Measurements from ENCODE around the gene CHST3. TPM values are rescaled to one million over a fixed set of nuclear protein-coding genes. Genes with fewer than 3 reads are reported as not detected.
"Not testable (repeated sequence)": the region's sequence is repeated elsewhere in the genome, so short reads cannot be mapped to it uniquely, and the experiment has no call there.

CHST3 gene
- total RNA-seq, 2 experiments from 2014 or later: 0.21 TPM

GRCh38 chr10:72019085-72019876 is 55.1 kb downstream of the CHST3 start:
- ChIA-PET CTCF (no interaction called here), POLR2A (interaction anchor here (0.6 kb wide), 1 partner anchor 140 kb away, joined by 9 read pairs; no protein-coding TSS in a partner anchor)

GRCh38 chr10:72020914-72021809 is 57.0 kb downstream of the CHST3 start:
- POLR2A ChIA-PET: interaction anchor here (0.6 kb wide), 1 partner anchor 656 kb away, joined by 7 read pairs; no protein-coding TSS in a partner anchor
- CTCF ChIA-PET: no interaction called here

GRCh38 chr10:72022228-72022627 is 58.0 kb downstream of the CHST3 start:
- POLR2A ChIA-PET: no interaction called here
- CTCF ChIA-PET: no interaction called here

GRCh38 chr10:72024596-72024995 is 60.4 kb downstream of the CHST3 start:
- ChIA-PET POLR2A (no interaction called here), CTCF (no interaction called here)

GRCh38 chr10:72025400-72025799 is 61.2 kb downstream of the CHST3 start:
- ChIA-PET POLR2A (no interaction called here), CTCF (no interaction called here)

- POLR2A ChIA-PET: no interaction called here
- CTCF ChIA-PET: interaction anchor here (0.9 kb wide), 1 partner anchor 129 kb away, joined by 3 read pairs; no protein-coding TSS in a partner anchor
These were observed 61.6 kb downstream of the CHST3 start for GRCh38 chr10:72025832-72026231.

GRCh38 chr10:72026278-72027111 is 62.3 kb downstream of the CHST3 start:
- POLR2A ChIA-PET: no interaction called here
- CTCF ChIA-PET: interaction anchor here (0.5 to 0.9 kb wide), 2 partner anchors 56 to 130 kb away, joined by 3 to 4 read pairs; no protein-coding TSS in a partner anchor

GRCh38 chr10:72027498-72027897 is 63.3 kb downstream of the CHST3 start:
- POLR2A ChIA-PET: no interaction called here
- CTCF ChIA-PET: no interaction called here

- POLR2A ChIA-PET: no interaction called here
- CTCF ChIA-PET: no interaction called here
These were observed 65.2 kb downstream of the CHST3 start for GRCh38 chr10:72029414-72029813.

- ChIA-PET CTCF (interaction anchor here (0.6 to 1.0 kb wide), 2 partner anchors 18 to 420 kb away, joined by 3 to 5 read pairs; no protein-coding TSS in a partner anchor), POLR2A (no interaction called here)
These were observed 66.8 kb downstream of the CHST3 start for GRCh38 chr10:72030762-72031543.

- CTCF ChIA-PET: interaction anchor here (1.0 kb wide), 1 partner anchor 17 kb away, joined by 3 read pairs; no protein-coding TSS in a partner anchor
- POLR2A ChIA-PET: no interaction called here
These were observed 67.5 kb downstream of the CHST3 start for GRCh38 chr10:72031706-72032105.

- POLR2A ChIA-PET, CTCF ChIA-PET: not testable (repeated sequence)
These were observed 68.4 kb downstream of the CHST3 start for GRCh38 chr10:72032409-72033162.

GRCh38 chr10:72034040-72034499 is 69.9 kb downstream of the CHST3 start:
- ChIA-PET CTCF (interaction anchor here (0.7 to 1.2 kb wide), 3 partner anchors 15 to 599 kb away, joined by 3 read pairs; no protein-coding TSS in a partner anchor), POLR2A (no interaction called here)

GRCh38 chr10:72034761-72035160 is 70.6 kb downstream of the CHST3 start:
- ChIA-PET CTCF (no interaction called here), POLR2A (no interaction called here)

- CTCF ChIA-PET: no interaction called here
- POLR2A ChIA-PET: no interaction called here
These were observed 71.2 kb downstream of the CHST3 start for GRCh38 chr10:72035252-72035887.

GRCh38 chr10:72037266-72037665 is 73.1 kb downstream of the CHST3 start:
- ChIA-PET CTCF (no interaction called here), POLR2A (no interaction called here)

GRCh38 chr10:72037811-72038210 is 73.6 kb downstream of the CHST3 start:
- ChIA-PET POLR2A (no interaction called here), CTCF (interaction anchor here (1.0 kb wide), 1 partner anchor 11 kb away, joined by 5 read pairs; no protein-coding TSS in a partner anchor)

Measured in activated CD8-positive, alpha-beta memory T cell treated with anti-CD3 and anti-CD28 coated beads for 36 hours (primary cell).